Right lobe of liver (tissue), 6 donors: ENCODE data around the gene EMILIN2. TPM values are rescaled to one million over a fixed set of nuclear protein-coding genes. Genes with fewer than 3 reads are reported as not detected.

Experiments used
- ATAC-seq, 4 donors: fragments of 200-7000 bp; cut with Tn5 transposase; one replicate each; pipeline ENCODE4 v1.9.1; 2020; ENCODE audit warnings: mild to moderate bottlenecking in 4 of 4, moderate library complexity in 4 of 4
- DNase-seq, 3 donors: peaks; one replicate each; pipeline ENCODE4 v3.0.0-alpha.2; 2020
- H3K27ac ChIP-seq, 3 donors: fragments of 200-600 bp; one replicate each; pipeline ENCODE4 v1.8.0; 2022
- H3K27me3 ChIP-seq, 2 donors: fragments of 200-600 bp; one replicate each; pipeline ENCODE4 v1.8.0; 2022
- H3K36me3 ChIP-seq, 4 donors: fragments of 200-600 bp; sonication (generic) in 1 of 4; one replicate each; pipeline versions ENCODE4 v1.5.1 to v1.8.0; 2017 to 2022; ENCODE audit warnings: control low read depth in 1 of 4
- H3K4me1 ChIP-seq, 4 donors: fragments of 200-600 bp; sonication (generic) in 1 of 4; one replicate each; pipeline versions ENCODE4 v1.5.1 to v1.8.0; 2017 to 2022; ENCODE audit warnings: control low read depth in 1 of 4
- H3K4me3 ChIP-seq, 3 donors: fragments of 200-600 bp; one replicate each; pipeline ENCODE4 v1.8.0; 2022
- H3K9me3 ChIP-seq, 4 donors: fragments of 200-600 bp; sonication (generic) in 1 of 4; one replicate each; pipeline versions ENCODE4 v1.5.1 to v1.8.0; 2017 to 2022; ENCODE audit warnings: control low read depth in 1 of 4
- CTCF ChIP-seq, 4 donors: fragments of 200-600 bp in 3 of 4; fragments of 450-650 bp in 1 of 4; IDR thresholded peaks; one replicate each; pipeline versions ENCODE4 v1.5.1 to v1.8.0; 2016 to 2022; ENCODE audit warnings: antibody characterized with exemption in 4 of 4, mild to moderate bottlenecking in 2 of 4
- POLR2A ChIP-seq: fragments of 450-650 bp; IDR thresholded peaks from one replicate; pipeline ENCODE4 v1.6.1; 2017; ENCODE audit warnings: antibody characterized with exemption, mild to moderate bottlenecking
- WGBS: methylation state at CpG from one replicate; pipeline ENCODE4 v1.1.6; 2018; ENCODE audit warnings: low coverage, low lambda C conversion rate; ENCODE audit not compliant: insufficient coverage; ENCODE audit errors: missing lambda C conversion rate; 5-methylcytosine and 5-hydroxymethylcytosine counted together
- intact Hi-C, 2 donors: fragments of 100-400 bp; cut with DNase I; formaldehyde crosslinking; loops; one replicate each; pipeline versions ENCODE4 v1.11.2 to v1.14.1; 2022
- total RNA-seq, 6 experiments: library from RNA; depleted of rRNA in 2 of 6; stranded (reverse); fragments of >200 nt in 2 of 6; fragmentation: NEBNext Ultra II Directional in 3 of 6; extraction: Animal tissue kit (Norgen Biotek cat#: 25700) in 3 of 6; gene quantifications; one replicate each; pipeline versions ENCODE4 v1.1.0 to v1.2.4, GENCODE V29; 2016 to 2023
- donor health status: DM: no; HTN: yes; CAD: no.
- donor health status: DM: no; HTN: no; CAD: no.
- donor health status: DM: no; HTN: no; CAD: no.
- donor health status: DM: no; HTN: yes; CAD: no.
- donor health status: DM: no; HTN: yes; CAD: no.

The EMILIN2 gene
- total RNA-seq, 6 experiments from 2014 or later, result 0.99 to 4.4 (median 2.3) TPM

GRCh38 chr18:2923464-2923863 is 76.7 kb downstream of the EMILIN2 start:
- no peaks in the 10 kb centered on the region for H3K4me1 ChIP-seq
- intact Hi-C loops, result loop anchor here in 1 of 2 donors (10.0 kb wide), 1 partner anchor 151 kb away; no protein-coding TSS in a partner anchor
- H3K27ac ChIP-seq, result no peak overlapping the region
- H3K4me3 ChIP-seq, result no peak overlapping the region
- ATAC-seq (no peak), DNase-seq (no peak)
- no peaks in the 10 kb centered on the region for H3K27me3 ChIP-seq
- no peaks in the 10 kb centered on the region for H3K9me3 ChIP-seq
- 93% methylated on average over 6 of the region's 6 CpGs for WGBS
- peaks cover 10 to 100% (median 71%) of the 10 kb centered on the region in 4 donors for H3K36me3 ChIP-seq
- TF ChIP-seq CTCF (IDR thresholded peaks at IDR 0.05) (no peak), POLR2A (no peak)

DNA sequence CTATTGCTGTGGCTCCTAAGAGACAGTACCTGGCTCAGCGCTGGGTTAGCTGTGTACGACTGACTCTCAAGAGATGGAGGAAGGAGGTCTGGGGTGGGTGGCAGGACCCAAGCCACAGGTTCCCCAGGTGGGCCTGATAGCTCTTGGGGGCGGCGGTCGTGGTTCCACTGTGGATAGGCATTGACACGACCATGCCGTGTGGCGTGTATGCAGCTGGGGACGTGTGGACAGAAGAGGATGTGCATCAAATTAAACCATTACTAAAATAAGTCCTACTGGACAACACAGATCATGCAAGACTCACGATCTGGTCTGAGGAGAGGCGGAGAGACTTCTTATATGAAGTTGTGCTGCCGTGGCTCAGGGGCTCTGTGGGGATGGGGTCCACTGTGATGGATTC is 78.1 kb downstream of the EMILIN2 start:
- peak in 1 of 3 donors; percentile 37 for DNase-seq
- 86% methylated on average over 5 of the region's 12 CpGs for WGBS
- no peak overlapping the region for H3K27ac ChIP-seq
- ATAC-seq, result no peak
- no peak overlapping the region for H3K4me3 ChIP-seq
- TF ChIP-seq CTCF (IDR thresholded peaks at IDR 0.05) (no peak), POLR2A (no peak)
- no peaks in the 10 kb centered on the region for H3K27me3 ChIP-seq
- no peaks in the 10 kb centered on the region for H3K9me3 ChIP-seq
- intact Hi-C loops, result loop anchor here in 1 of 2 donors (10.0 kb wide), 1 partner anchor 150 kb away; no protein-coding TSS in a partner anchor
- H3K36me3 ChIP-seq, result peaks cover 10 to 100% (median 69%) of the 10 kb centered on the region in 4 donors
- no peaks in the 10 kb centered on the region for H3K4me1 ChIP-seq

DNA sequence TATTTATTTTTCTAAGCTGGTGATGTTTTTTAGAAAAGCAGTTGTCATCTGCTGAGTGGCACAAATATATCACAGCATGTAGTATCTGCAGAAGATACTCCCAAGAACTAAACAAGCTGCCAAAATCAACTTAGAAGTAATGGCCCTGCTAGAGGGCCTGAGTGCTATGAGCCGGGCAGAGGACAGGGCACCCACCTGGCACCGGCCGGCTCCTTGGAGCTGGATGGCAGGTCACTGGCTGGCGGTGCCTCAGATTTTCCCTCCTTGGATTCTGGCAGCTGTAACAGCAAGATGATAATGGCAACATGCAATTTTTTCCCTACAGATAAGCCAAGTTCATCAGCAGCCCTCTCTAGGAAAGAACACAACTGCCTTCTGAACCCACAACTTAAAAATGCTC is 79.7 kb downstream of the EMILIN2 start:
- intact Hi-C loops, result loop anchor here in 1 of 2 donors (10.0 kb wide), 1 partner anchor 148 kb away; no protein-coding TSS in a partner anchor
- TF ChIP-seq CTCF (IDR thresholded peaks at IDR 0.05) (no peak), POLR2A (no peak)
- Histone ChIP-seq H3K4me1 (no peaks in the 10 kb centered on the region), H3K4me3 (no peak overlapping the region), H3K27ac (no peak overlapping the region), H3K9me3 (no peaks in the 10 kb centered on the region), H3K36me3 (peaks cover 19 to 100% (median 65%) of the 10 kb centered on the region in 4 donors), H3K27me3 (no peaks in the 10 kb centered on the region)
- ATAC-seq (peak in 3 of 4 donors; percentile 5 to 15 (median 5)), DNase-seq (no peak)
- 83% methylated on average over 1 of the region's 4 CpGs for WGBS

DNA sequence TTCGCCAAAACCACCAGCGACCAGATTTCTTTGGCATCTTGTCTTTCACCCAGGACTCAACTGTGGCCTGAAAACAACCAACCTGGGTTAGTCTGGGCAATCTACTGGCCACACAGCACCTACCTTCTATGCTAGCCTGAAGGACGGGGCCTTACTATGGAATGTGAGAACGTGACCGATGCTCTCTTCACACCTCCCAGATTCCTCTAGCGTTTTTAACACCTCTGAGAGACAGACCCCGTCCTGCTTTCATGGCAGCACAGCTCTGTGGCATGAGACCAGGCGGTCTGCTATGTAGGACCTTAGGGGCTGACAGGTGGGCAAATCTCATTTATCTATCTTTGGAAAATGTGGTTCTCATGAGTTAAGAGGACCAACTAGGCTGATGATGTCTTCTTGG is 80.9 kb downstream of the EMILIN2 start:
- WGBS, result 78% methylated on average over 8 of the region's 8 CpGs
- ATAC-seq, result no peak

More for the DNA sequence above, 80.9 kb downstream of the EMILIN2 start:
- no peak for DNase-seq
- Histone ChIP-seq H3K9me3 (no peaks in the 10 kb centered on the region), H3K4me1 (no peaks in the 10 kb centered on the region), H3K36me3 (peaks cover 19 to 99% (median 64%) of the 10 kb centered on the region in 4 donors), H3K27me3 (no peaks in the 10 kb centered on the region), H3K27ac (no peak overlapping the region), H3K4me3 (no peak overlapping the region)
- no peak for TF ChIP-seq POLR2A
- TF ChIP-seq CTCF (IDR thresholded peaks at IDR 0.05), result no peak
- intact Hi-C loops, result loop anchor here in 1 of 2 donors (10.0 kb wide), 1 partner anchor 147 kb away; no protein-coding TSS in a partner anchor
